Fibroblast of skin of right quadriceps (primary cell): ENCODE data around the gene TBC1D10B.
"Not testable (repeated sequence)": the region's sequence is repeated elsewhere in the genome, so short reads cannot be mapped to it uniquely, and the experiment has no call there.

ENCODE experiments used
- DNase-seq: peaks from one replicate; pipeline ENCODE4 v3.0.0-alpha.2; 2013

TBC1D10B gene

GRCh38 chr16:30354423-30355143 is 15.7 kb downstream of the TBC1D10B start:
- DNase-seq = no peak

DNA sequence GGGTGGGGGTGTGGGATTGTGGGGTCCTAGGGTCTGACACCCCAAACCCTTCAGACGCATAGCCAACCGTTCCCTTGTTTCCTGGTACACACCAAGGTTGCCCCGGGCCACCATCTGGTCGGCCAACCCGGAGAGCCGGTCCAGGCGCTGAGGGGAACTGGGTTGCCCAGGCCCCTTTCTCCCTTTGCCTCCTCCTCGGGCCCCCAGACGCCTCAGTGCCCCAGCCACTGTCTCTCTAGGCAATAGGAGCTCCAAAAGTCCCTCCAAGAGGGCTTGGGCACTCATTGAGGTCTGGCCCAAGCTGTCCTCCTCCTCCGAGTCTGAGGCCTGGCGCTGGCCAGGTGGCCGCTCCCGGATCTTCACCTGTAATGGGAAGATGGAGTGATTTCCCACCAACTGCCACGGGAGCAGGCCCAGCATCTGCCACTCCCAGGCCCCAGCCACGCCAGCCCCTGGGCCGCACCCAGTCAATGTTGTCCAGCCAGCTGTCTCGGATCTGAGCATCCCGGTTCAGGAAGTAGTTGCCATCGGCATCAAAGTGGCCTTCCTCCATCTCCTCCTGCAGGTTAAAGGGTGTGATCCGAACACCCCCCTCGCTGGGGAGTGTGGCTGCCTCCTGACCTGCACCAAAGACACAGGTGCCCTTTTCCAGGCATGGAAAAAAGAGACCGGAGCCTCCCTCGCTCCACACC is 16.7 kb downstream of the TBC1D10B start:
- no peak for DNase-seq

DNA sequence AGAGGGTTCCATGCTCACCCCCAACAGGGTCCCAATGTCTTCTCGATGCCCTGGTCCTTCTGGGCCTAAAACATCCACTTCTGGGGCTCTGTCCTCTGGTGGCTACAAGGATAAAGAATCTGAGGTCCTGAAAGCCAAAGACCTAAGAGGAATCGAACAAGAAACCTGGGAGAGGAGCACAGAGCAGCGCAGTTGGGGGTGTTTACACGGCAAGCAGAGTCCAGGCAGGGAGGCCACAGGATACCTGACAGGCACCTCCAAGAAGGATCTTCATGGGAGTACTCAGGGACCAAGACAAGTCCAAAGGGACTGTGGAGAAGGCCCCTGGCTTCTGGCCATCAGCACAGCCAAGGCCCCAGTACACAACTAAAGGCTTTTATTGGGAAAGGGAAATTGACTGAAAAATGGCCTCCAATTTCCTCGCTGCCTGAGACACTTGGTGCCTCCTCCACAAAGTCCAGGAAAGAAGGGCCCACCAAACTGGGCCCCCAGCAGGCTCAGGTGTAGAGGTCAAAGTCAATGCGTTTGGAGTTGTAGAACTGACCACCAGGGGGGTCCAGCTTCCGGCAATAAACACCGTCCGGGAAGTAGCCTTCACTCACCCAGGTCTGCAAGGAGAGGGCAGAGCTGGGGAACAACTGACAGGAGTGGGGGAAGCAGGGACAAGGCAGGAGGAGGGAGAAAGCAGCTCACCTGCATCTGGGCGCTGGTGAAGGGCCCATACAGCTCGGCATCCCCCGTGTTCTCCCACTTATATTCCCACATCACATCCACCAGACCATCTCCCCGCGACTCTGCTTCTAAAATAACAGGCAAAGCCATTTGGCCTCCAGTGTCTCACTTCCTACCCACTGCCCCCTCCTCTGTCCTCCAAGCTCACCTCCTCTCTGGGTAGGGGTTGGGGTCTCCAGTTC is 17.5 kb downstream of the TBC1D10B start:
- no peak for DNase-seq

GRCh38 chr16:30351586-30352419 is 18.5 kb downstream of the TBC1D10B start:
- peak; percentile 58 for DNase-seq

GRCh38 chr16:30351001-30351441 is 19.3 kb downstream of the TBC1D10B start:
- no peak for DNase-seq

DNA sequence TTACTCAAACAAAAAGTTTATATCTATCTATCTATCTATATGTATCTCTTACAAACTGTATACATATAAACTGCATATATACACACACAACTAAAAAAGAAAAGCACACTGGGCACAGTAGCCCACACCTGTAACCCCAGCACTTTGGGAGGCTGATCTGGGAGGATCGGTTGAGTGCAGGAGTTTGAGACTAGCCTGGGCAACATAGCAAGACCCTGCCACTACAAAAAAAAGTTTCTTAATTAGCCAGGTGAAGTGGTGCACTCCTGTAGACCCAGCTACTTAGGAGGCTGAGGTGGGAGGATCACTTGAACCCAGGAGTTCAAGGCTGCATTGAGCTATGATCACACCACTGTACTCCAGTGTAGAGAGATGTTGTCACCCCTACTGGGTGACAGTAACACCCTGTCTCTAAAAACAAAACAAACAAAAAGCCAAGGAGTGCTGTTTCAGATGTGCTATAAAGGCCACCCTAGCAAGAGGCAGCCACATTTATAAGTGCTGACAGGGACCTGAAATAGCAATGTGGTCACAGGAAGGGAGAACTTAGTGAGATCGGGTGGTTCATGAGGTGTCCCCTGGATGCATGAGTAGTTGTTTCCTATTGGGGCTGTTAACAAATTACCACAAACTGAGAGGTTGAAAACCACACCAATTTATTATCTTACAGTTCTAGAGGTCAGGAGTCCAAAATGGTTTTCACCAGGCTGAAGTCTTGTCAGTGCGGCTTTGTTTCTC is 20.0 kb downstream of the TBC1D10B start:
- DNase-seq = no peak

GRCh38 chr16:30349675-30350074 is 20.6 kb downstream of the TBC1D10B start:
- DNase-seq = no peak

DNA sequence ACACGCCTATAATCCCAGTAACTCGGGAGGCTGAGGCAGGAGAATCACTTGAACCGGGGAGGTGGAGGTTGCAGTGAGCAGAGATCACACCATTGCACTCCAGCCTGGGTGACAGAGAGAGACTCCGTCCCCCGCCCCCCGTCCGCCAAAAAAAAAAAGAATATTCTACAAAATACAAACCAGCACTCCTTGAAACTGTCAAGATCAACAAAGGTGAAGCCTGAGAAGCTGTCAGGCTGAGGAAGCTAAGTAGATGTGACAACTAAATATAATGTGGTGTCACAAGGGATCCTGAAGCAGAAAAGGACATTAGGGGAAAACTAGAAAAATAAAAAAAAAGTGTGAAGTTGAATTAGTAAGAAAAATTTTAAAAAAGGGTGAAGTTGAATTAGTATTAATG is 21.4 kb downstream of the TBC1D10B start:
- DNase-seq = no peak

- no peak for DNase-seq
Observed at GRCh38 chr16:30348113-30348512, 22.2 kb downstream of the TBC1D10B start.

DNA sequence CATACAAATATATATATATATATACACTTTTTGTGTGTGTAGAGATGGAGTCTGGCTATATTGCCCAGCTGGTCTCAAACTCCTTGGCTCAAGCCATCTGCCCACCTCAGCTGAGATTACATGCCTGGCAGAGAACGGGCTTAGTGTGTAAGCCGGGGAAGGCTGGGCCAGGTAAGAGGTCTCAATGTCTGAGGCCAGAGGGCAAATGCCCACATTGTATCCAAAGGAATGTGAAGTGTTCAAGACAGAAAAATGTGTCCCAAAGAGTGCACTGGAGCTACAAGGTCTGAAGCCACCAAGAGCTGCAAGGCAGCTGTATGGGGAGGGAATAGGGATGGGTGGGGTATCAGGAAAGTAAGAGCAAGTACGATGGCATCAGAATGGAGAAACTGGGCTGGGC is 24.0 kb downstream of the TBC1D10B start:
- DNase-seq = no peak

- not testable (repeated sequence) for DNase-seq
Observed at GRCh38 chr16:30343491-30343820, 26.8 kb downstream of the TBC1D10B start.

DNA sequence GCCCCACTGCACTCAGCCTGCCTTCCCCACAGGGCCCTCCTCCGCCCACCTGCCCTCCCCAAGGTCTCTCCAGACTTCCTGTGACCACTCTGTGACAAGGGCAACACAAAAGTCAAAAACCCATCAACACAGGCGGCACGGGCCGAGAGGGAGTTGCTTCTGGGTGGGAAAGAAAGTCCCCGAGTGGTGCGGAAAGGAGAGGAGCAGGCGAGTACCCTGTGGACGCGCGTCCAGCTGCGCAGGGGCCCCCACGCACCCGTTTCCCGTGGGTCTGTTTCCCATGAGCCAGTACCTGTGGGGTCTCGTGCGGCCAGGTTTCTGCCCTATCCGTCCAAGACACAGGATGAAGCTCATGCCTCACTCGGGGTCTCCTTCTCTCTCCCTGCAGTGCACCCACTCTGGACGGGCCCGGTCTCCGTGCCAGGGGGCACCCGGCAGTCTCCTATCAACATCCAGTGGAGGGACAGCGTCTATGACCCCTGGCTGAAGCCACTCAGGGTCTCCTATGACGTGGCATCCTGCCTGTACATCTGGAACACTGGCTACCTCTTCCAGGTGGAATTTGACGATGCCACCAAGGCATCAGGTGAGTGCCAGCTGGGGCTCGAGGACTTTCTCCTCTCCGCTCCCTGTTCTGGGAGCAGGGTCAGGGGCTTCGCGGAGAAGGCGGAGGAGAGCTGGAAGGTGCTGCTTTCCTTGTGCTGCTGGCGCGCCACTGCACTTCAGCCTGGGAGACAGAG is 27.4 kb downstream of the TBC1D10B start:
- DNase-seq = no peak

GRCh38 chr16:30341971-30342370 is 28.3 kb downstream of the TBC1D10B start:
- not testable (repeated sequence) for DNase-seq

DNA sequence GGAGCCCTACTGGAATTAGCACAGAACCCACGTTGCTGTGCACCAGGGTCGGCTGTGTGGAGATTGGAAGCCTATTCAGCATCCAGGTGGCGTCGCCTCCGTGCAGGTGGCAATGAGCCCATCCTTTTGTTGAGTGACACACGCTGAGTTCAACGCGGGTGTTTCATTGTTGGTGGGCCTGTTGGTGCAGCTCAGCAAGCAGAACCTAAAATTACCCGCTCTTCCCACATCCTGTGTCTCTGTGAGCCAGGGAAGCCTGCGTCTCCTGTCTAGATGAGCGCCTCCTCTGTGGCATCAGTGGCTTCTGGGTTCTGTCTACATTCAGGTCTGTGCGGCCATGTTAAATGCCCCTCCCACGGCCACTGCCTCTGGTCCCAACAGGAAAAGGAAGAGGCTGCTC is 29.7 kb downstream of the TBC1D10B start:
- no peak for DNase-seq

DNA sequence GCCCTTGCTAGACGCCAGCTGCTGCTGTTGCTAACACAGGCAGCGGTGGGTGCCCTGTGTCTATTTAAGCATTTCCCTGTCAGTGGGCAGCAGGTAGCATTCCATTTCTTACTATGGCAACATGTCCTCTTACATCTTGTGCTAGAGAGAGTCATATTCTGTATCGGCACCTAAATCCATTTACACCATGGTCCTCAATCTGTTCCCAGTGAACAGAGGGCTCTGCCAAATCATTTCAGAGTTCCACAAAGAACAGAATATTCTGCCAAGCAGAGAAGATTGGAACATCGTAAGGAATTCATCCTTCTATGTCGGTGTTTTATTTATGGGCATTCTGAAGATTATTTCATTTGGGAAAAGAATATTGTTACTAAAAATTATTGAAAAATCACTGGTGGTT is 31.6 kb downstream of the TBC1D10B start:
- DNase-seq = not testable (repeated sequence)

DNA sequence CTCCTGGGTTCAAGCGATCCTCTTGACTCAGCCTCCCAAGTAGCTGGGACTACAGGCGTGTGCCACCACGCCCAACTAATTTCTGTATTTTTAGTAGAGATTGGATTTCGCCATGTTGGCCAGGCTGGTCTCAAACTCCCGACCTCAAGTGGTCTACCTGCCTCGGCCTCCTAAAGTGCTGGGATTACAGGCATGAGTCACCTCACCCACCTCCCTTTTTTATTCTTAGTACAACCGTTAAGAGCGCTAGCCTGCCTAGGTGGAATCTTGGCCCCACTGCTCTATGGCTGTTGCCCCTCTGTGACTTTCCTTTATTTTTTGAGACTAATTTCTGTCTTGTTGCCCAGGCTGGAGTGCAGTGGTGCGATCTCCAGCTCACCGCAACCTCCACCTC is 32.3 kb downstream of the TBC1D10B start:
- not testable (repeated sequence) for DNase-seq

GRCh38 chr16:30335598-30336474 is 34.5 kb downstream of the TBC1D10B start:
- no peak for DNase-seq

DNA sequence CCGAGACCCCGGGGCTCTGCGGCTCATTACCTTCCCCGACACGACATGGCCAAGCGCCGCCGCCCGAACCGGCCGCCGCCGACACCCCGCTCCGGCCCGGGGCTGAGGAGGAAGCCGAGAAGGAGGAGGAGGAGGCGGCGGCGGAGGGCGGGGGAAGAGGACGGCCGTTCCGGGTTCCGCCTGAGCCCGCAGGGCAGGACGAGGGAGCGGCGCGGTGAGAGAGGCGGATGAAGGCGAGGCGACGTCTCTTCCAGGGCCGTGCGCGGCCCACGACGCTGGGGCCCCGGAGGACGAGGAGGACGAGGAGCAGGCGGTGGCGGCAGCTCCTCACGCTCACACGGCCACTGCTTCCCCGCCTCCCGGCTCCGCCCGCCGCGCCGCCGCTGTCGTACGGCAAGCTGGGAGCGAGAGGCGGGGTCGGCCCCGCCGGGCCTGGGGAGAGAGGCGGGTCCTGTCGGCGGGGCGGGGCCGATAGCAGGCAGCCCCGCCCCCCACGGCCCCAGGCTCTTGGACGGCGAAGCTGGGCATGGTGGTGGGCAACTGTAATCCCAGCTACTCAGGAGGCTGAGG is 35.2 kb downstream of the TBC1D10B start:
- peak; percentile 78 for DNase-seq

- peak; percentile 77 for DNase-seq
Observed at GRCh38 chr16:30334473-30334989, 35.8 kb downstream of the TBC1D10B start.
